ENCODE data around the gene SLC12A9.

The SLC12A9 gene

DNA sequence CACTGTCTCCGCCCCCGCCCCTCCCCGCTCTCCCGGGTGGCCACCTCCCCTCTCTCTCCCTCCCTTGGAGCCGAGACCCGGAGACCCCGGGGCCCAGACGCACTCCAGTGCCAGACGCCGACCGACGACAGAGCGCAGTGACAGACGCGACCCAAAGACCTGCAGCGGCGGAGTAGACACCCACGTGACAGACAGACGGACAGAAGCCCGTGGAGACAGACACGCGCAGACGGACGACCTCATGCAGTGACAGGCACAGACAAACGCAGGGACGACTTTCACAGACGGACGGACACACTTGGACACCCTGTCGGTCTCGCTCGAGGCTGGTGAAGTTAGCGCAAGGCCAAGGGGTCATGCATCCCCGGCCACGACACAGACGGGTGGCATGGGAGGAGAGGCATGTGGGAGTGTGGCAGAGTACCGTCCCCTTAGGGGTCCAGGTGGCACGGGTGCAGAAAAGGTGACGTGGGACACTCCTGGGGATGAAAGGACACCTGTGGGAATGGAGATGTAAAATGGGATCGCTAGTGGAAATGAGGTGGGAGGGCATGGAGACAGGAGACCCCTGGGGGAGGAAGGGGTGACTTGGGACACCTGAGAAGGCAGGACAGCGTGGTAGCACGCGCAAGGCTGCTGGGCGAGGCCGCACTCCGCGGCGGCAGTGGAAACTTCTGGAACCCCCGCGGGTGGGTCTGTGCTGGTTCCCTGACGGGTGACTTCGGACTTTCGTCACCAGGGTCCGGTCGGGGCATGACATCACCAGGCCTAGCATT is 43.6 kb downstream of the SLC12A9 start:
- TF ChIP-seq, protein P1, sequence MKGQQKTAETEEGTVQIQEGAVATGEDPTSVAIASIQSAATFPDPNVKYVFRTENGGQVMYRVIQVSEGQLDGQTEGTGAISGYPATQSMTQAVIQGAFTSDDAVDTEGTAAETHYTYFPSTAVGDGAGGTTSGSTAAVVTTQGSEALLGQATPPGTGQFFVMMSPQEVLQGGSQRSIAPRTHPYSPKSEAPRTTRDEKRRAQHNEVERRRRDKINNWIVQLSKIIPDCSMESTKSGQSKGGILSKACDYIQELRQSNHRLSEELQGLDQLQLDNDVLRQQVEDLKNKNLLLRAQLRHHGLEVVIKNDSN (IDR thresholded peaks at IDR 0.05) = peak; percentile 64
- TF ChIP-seq EGR1 (IDR thresholded peaks at IDR 0.05) (no peak), CEBPB (IDR thresholded peaks at IDR 0.05) (no peak), ZBTB7A (IDR thresholded peaks at IDR 0.05; ENCODE audit: low read depth) (peak; percentile 80), TEAD4 (IDR thresholded peaks at IDR 0.05) (no peak), CREB1 (IDR thresholded peaks at IDR 0.05; ENCODE audit: low read depth) (0 out of 2 replicates have a peak, but pooled peaks have one; percentile 25), FOXM1 (IDR thresholded peaks at IDR 0.05; ENCODE audit: borderline replicate concordance, low read depth) (no peak), YY1 (IDR thresholded peaks at IDR 0.05; ENCODE audit: low read depth) (no peak), RAD21 (IDR thresholded peaks at IDR 0.05; ENCODE audit: low read depth) (no peak), TCF12 (IDR thresholded peaks at IDR 0.05; ENCODE audit: low read depth) (0 out of 2 replicates have a peak, but pooled peaks have one; percentile 18), EP300 (IDR thresholded peaks at IDR 0.05; ENCODE audit: borderline replicate concordance) (no peak), NFIC (IDR thresholded peaks at IDR 0.05) (no peak), TAF1 (IDR thresholded peaks at IDR 0.05; ENCODE audit: low read depth) (no peak)
- TF ChIP-seq, protein P2, sequence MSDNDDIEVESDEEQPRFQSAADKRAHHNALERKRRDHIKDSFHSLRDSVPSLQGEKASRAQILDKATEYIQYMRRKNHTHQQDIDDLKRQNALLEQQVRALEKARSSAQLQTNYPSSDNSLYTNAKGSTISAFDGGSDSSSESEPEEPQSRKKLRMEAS (IDR thresholded peaks at IDR 0.05) = peak; percentile 78
- TF ChIP-seq, protein P3, sequence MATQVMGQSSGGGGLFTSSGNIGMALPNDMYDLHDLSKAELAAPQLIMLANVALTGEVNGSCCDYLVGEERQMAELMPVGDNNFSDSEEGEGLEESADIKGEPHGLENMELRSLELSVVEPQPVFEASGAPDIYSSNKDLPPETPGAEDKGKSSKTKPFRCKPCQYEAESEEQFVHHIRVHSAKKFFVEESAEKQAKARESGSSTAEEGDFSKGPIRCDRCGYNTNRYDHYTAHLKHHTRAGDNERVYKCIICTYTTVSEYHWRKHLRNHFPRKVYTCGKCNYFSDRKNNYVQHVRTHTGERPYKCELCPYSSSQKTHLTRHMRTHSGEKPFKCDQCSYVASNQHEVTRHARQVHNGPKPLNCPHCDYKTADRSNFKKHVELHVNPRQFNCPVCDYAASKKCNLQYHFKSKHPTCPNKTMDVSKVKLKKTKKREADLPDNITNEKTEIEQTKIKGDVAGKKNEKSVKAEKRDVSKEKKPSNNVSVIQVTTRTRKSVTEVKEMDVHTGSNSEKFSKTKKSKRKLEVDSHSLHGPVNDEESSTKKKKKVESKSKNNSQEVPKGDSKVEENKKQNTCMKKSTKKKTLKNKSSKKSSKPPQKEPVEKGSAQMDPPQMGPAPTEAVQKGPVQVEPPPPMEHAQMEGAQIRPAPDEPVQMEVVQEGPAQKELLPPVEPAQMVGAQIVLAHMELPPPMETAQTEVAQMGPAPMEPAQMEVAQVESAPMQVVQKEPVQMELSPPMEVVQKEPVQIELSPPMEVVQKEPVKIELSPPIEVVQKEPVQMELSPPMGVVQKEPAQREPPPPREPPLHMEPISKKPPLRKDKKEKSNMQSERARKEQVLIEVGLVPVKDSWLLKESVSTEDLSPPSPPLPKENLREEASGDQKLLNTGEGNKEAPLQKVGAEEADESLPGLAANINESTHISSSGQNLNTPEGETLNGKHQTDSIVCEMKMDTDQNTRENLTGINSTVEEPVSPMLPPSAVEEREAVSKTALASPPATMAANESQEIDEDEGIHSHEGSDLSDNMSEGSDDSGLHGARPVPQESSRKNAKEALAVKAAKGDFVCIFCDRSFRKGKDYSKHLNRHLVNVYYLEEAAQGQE (IDR thresholded peaks at IDR 0.05; ENCODE audit: low read depth) = no peak

DNA sequence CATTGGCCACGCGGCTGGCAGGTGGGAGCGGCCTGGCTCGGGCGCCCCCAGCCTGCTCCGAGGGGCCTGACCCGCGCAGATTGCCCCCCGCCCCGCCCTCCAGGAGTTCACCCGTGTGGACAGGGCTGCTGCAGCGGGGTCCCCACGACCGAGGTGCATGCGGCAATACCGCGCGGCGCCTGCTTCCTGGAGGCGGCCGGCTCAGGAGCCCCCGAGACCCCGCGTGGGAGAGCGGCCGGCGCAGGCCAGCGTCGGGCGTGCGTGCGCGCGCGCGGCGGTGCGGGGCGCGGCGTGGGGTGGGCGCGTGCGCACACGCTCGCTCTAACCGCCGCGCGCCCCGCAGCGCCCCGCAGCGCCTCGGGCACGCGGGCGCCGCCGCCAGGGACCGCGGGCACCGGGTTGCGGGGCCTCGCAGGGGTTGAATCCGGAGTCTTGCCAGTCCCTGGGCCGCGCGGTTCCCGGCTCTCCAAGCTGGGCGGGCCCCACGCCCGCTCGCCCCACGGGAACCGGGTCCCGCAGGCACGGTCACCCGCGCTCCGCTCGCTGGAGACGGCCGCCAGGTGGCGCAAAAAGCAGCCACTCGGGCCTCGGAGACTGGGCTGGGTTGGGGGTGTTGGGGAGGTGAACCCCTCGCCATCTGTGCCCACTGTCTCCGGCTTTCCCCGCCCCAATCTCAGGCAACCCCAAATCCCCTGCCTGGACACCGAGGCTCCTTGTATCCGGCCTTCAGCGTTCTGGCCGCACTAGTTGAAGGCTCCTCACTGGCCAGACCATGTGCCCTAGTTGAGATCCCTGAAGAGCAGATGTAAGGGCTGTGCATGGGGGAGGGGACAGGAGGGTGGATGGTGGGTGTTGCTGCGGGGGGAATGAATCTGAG is 44.5 kb downstream of the SLC12A9 start:
- no peak for TF ChIP-seq EGR1 (IDR thresholded peaks at IDR 0.05)
- peak; percentile 62 for TF ChIP-seq RAD21 (IDR thresholded peaks at IDR 0.05; ENCODE audit: low read depth)
- TF ChIP-seq, protein P3 (IDR thresholded peaks at IDR 0.05; ENCODE audit: low read depth) = no peak
- no peak for TF ChIP-seq CREB1 (IDR thresholded peaks at IDR 0.05; ENCODE audit: low read depth)
- no peak for TF ChIP-seq EP300 (IDR thresholded peaks at IDR 0.05; ENCODE audit: borderline replicate concordance)
- TF ChIP-seq TCF12 (IDR thresholded peaks at IDR 0.05; ENCODE audit: low read depth) = no peak
- TF ChIP-seq FOXM1 (IDR thresholded peaks at IDR 0.05; ENCODE audit: borderline replicate concordance, low read depth) = no peak
- no peak for TF ChIP-seq NFIC (IDR thresholded peaks at IDR 0.05)
- no peak for TF ChIP-seq CEBPB (IDR thresholded peaks at IDR 0.05)
- peak; percentile 90 for TF ChIP-seq ZBTB7A (IDR thresholded peaks at IDR 0.05; ENCODE audit: low read depth)
- TF ChIP-seq, protein P1 (IDR thresholded peaks at IDR 0.05) = no peak
- TF ChIP-seq TAF1 (IDR thresholded peaks at IDR 0.05; ENCODE audit: low read depth) = no peak
- TF ChIP-seq YY1 (IDR thresholded peaks at IDR 0.05; ENCODE audit: low read depth) = no peak
- TF ChIP-seq TEAD4 (IDR thresholded peaks at IDR 0.05) = no peak
- TF ChIP-seq, protein P2 (IDR thresholded peaks at IDR 0.05) = peak; percentile 48

DNA sequence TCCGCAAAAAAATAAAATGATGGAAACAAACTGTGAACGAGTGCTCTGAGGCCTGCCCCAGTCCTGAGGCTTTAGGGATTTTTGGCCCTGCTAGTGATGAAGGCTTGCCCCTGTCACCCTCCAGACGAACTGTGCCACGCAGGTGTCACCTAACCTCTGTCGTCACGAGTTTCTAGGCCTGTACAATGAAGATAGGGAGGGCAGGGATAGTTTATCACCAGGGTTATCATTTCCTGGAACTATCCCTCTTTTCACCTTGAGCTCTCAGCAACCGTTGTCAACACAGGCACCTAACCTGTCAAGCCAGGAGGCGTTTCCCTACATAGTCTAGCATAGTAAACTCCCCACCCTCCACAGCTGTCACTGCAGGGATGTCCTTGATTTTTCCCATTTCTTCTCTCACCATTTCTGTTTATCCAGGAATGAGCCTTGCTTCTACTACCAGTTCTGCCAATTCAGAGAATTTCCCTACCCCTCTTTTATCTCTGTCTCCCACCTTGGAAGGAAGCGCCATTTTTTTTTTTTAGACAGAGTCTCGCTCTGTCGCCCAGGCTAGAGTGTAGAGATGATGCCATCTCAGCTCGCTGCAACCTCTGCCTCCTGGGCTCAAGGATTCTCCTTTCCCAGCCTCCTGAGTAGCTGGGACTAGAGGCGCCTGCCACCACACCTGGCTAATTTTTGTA is 45.4 kb downstream of the SLC12A9 start:
- no peak for TF ChIP-seq CEBPB (IDR thresholded peaks at IDR 0.05)
- TF ChIP-seq, protein P3 (IDR thresholded peaks at IDR 0.05; ENCODE audit: low read depth) = no peak
- no peak for TF ChIP-seq FOXM1 (IDR thresholded peaks at IDR 0.05; ENCODE audit: borderline replicate concordance, low read depth)
- TF ChIP-seq EGR1 (IDR thresholded peaks at IDR 0.05) = no peak
- TF ChIP-seq CREB1 (IDR thresholded peaks at IDR 0.05; ENCODE audit: low read depth) = no peak
- no peak for TF ChIP-seq TAF1 (IDR thresholded peaks at IDR 0.05; ENCODE audit: low read depth)
- no peak for TF ChIP-seq RAD21 (IDR thresholded peaks at IDR 0.05; ENCODE audit: low read depth)
- no peak for TF ChIP-seq ZBTB7A (IDR thresholded peaks at IDR 0.05; ENCODE audit: low read depth)
- no peak for TF ChIP-seq YY1 (IDR thresholded peaks at IDR 0.05; ENCODE audit: low read depth)
- no peak for TF ChIP-seq TEAD4 (IDR thresholded peaks at IDR 0.05)
- no peak for TF ChIP-seq TCF12 (IDR thresholded peaks at IDR 0.05; ENCODE audit: low read depth)
- no peak for TF ChIP-seq NFIC (IDR thresholded peaks at IDR 0.05)
- TF ChIP-seq, protein P1 (IDR thresholded peaks at IDR 0.05) = no peak
- no peak for TF ChIP-seq EP300 (IDR thresholded peaks at IDR 0.05; ENCODE audit: borderline replicate concordance)
- TF ChIP-seq, protein P2 (IDR thresholded peaks at IDR 0.05) = no peak
